Fibroblast of lung (primary cell): Measurements from ENCODE around the gene CNTNAP5.

ENCODE experiments used
- EZH2 ChIP-seq: IDR thresholded peaks from 2 replicates; pipeline ENCODE4 v1.5.1; 2012; ENCODE audit warnings: low read length, control low read depth, mild to moderate bottlenecking; ENCODE audit errors: missing control alignments
- TF ChIP-seq, protein P1 (sequence below), 2 donors: IDR thresholded peaks in 1 of 2; conservative IDR thresholded peaks in 1 of 2; 1 replicate in 1 of 2; 2 replicates in 1 of 2; pipeline ENCODE4 v1.5.1; 2011 to 2012; ENCODE audit warnings: low read length in 2 of 2, control low read depth in 1 of 2, inconsistent platforms in 1 of 2, low read depth in 1 of 2, mild to moderate bottlenecking in 1 of 2

DNA sequence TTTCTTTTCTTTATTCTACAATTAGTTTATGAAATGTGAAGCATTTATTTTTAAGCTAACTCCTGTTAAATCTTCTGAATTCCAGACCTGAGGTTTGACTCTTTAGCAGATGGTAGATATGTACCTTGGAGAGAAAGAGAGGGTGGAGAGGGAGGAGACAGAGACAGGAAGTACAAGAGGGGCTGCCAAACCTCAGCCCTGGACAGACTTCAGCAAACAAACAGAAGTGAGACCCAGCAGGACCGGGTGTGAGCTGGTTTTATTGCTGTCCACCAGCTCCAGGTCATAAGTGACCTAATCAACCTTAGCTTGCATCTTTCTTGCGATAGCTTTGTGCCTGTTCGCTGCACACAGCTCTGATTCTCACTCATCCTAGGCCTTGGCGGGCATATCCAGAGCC lies 168.6 kb downstream of the CNTNAP5 start:
- TF ChIP-seq, protein P1, sequence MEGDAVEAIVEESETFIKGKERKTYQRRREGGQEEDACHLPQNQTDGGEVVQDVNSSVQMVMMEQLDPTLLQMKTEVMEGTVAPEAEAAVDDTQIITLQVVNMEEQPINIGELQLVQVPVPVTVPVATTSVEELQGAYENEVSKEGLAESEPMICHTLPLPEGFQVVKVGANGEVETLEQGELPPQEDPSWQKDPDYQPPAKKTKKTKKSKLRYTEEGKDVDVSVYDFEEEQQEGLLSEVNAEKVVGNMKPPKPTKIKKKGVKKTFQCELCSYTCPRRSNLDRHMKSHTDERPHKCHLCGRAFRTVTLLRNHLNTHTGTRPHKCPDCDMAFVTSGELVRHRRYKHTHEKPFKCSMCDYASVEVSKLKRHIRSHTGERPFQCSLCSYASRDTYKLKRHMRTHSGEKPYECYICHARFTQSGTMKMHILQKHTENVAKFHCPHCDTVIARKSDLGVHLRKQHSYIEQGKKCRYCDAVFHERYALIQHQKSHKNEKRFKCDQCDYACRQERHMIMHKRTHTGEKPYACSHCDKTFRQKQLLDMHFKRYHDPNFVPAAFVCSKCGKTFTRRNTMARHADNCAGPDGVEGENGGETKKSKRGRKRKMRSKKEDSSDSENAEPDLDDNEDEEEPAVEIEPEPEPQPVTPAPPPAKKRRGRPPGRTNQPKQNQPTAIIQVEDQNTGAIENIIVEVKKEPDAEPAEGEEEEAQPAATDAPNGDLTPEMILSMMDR (conservative IDR thresholded peaks at IDR 0.05 in 1 of 2, IDR thresholded peaks at IDR 0.05 in 1 of 2; ENCODE audit: low read depth in 1 of 2, low read length in 2 of 2): no peak
- no peak for TF ChIP-seq EZH2
